OCI-LY1 (cell line): Measurements from ENCODE around the gene NDUFS8.

Experiments
- H2AFZ ChIP-seq: fragments of 200-600 bp; sonication (generic), shearing (Covaris generic); 2 replicates; pipeline ENCODE4 v1.6.0; 2014; ENCODE audit warnings: antibody characterized with exemption, mild to moderate bottlenecking, low read length
- H3F3A ChIP-seq: fragments of 200-600 bp; sonication (generic), shearing (Covaris generic); 2 replicates; pipeline ENCODE4 v1.6.0; 2014; ENCODE audit warnings: mild to moderate bottlenecking, antibody characterized with exemption, low read length, moderate library complexity; ENCODE audit not compliant: insufficient read depth
- H3K27ac ChIP-seq: fragments of 200-600 bp; sonication (generic); 2 replicates; pipeline ENCODE4 v1.5.1; 2014; ENCODE audit warnings: low read length, mixed run types, mild to moderate bottlenecking, low read depth; ENCODE audit not compliant: poor library complexity, severe bottlenecking
- H3K27me3 ChIP-seq: fragments of 200-600 bp; sonication (generic); 2 replicates; pipeline ENCODE4 v1.6.0; 2014; ENCODE audit warnings: antibody characterized with exemption, mild to moderate bottlenecking, low read length, moderate library complexity; ENCODE audit not compliant: insufficient read depth
- H3K36me3 ChIP-seq: fragments of 200-600 bp; sonication (generic); 2 replicates; pipeline ENCODE4 v1.6.1; 2014; ENCODE audit warnings: mild to moderate bottlenecking, antibody characterized with exemption, low read length, moderate library complexity, mixed read lengths; ENCODE audit not compliant: insufficient read depth
- H3K4me1 ChIP-seq: fragments of 200-600 bp; sonication (generic); 2 replicates; pipeline ENCODE4 v1.5.1; 2014; ENCODE audit warnings: mild to moderate bottlenecking, low read length, moderate library complexity; ENCODE audit not compliant: insufficient read depth, severe bottlenecking
- H3K4me2 ChIP-seq: fragments of 200-600 bp; sonication (generic), shearing (Covaris generic); 2 replicates; pipeline ENCODE4 v1.6.1; 2014; ENCODE audit warnings: low read length
- H3K4me3 ChIP-seq: fragments of 200-600 bp; sonication (generic); 2 replicates; pipeline ENCODE4 v1.5.1; 2014; ENCODE audit warnings: low read length, low read depth, mild to moderate bottlenecking, mixed read lengths; ENCODE audit not compliant: poor library complexity, severe bottlenecking
- H3K79me2 ChIP-seq: fragments of 200-600 bp; shearing (Covaris generic); 2 replicates; pipeline ENCODE4 v1.6.1; 2016; ENCODE audit warnings: mixed run types, low read length, mixed read lengths; ENCODE audit not compliant: insufficient read depth
- H3K9ac ChIP-seq: fragments of 200-600 bp; sonication (generic), shearing (Covaris generic); 2 replicates; pipeline ENCODE4 v1.6.1; 2014; ENCODE audit warnings: mild to moderate bottlenecking, low read length, mixed read lengths
- H3K9me2 ChIP-seq: fragments of 200-600 bp; sonication (generic), shearing (Covaris generic); 2 replicates; pipeline ENCODE4 v1.6.1; 2014; ENCODE audit warnings: low read depth, mild to moderate bottlenecking, low read length, mixed read lengths
- H3K9me3 ChIP-seq: fragments of 200-600 bp; shearing (Covaris generic); 2 replicates; pipeline ENCODE4 v1.6.1; 2014; ENCODE audit warnings: low read length, mixed read lengths
- H4K20me1 ChIP-seq: fragments of 200-600 bp; sonication (generic), shearing (Covaris generic); 2 replicates; pipeline ENCODE4 v1.6.0; 2016; ENCODE audit warnings: mild to moderate bottlenecking, low read length; ENCODE audit not compliant: insufficient read depth
- EZH2 ChIP-seq: fragments of 200-600 bp; sonication (generic), shearing (Covaris generic); IDR thresholded peaks from 2 replicates; pipeline ENCODE4 v1.8.0; 2017; ENCODE audit warnings: borderline replicate concordance, mixed run types, mild to moderate bottlenecking, antibody characterized with exemption, low read length, moderate library complexity, mixed read lengths
- TF ChIP-seq, protein P1 (sequence below): fragments of 200-600 bp; sonication (generic), shearing (Covaris generic); IDR thresholded peaks from 2 replicates; pipeline ENCODE4 v1.5.1; 2017; ENCODE audit warnings: mild to moderate bottlenecking, antibody characterized with exemption, low read length, moderate library complexity, mixed read lengths

Gene NDUFS8

GRCh38 chr11:68061508-68061907 lies 31.0 kb downstream of the NDUFS8 start:
- H3K9me2 ChIP-seq, result no peaks in the 10 kb centered on the region
- H3K4me1 ChIP-seq, result no peaks in the 10 kb centered on the region
- H2AFZ ChIP-seq, result no peak overlapping the region
- no peaks in the 10 kb centered on the region for H3K79me2 ChIP-seq
- no peaks in the 10 kb centered on the region for H3F3A ChIP-seq
- H3K36me3 ChIP-seq, result peaks cover 69% of the 10 kb centered on the region
- TF ChIP-seq EZH2, result no peak
- TF ChIP-seq, protein P1, sequence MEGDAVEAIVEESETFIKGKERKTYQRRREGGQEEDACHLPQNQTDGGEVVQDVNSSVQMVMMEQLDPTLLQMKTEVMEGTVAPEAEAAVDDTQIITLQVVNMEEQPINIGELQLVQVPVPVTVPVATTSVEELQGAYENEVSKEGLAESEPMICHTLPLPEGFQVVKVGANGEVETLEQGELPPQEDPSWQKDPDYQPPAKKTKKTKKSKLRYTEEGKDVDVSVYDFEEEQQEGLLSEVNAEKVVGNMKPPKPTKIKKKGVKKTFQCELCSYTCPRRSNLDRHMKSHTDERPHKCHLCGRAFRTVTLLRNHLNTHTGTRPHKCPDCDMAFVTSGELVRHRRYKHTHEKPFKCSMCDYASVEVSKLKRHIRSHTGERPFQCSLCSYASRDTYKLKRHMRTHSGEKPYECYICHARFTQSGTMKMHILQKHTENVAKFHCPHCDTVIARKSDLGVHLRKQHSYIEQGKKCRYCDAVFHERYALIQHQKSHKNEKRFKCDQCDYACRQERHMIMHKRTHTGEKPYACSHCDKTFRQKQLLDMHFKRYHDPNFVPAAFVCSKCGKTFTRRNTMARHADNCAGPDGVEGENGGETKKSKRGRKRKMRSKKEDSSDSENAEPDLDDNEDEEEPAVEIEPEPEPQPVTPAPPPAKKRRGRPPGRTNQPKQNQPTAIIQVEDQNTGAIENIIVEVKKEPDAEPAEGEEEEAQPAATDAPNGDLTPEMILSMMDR, result no peak
- no peak overlapping the region for H3K4me2 ChIP-seq
- no peaks in the 10 kb centered on the region for H3K27me3 ChIP-seq
- no peaks in the 10 kb centered on the region for H4K20me1 ChIP-seq
- H3K9me3 ChIP-seq, result no peaks in the 10 kb centered on the region
- no peak overlapping the region for H3K9ac ChIP-seq
- H3K27ac ChIP-seq, result no peak overlapping the region
- H3K4me3 ChIP-seq, result no peak overlapping the region

DNA sequence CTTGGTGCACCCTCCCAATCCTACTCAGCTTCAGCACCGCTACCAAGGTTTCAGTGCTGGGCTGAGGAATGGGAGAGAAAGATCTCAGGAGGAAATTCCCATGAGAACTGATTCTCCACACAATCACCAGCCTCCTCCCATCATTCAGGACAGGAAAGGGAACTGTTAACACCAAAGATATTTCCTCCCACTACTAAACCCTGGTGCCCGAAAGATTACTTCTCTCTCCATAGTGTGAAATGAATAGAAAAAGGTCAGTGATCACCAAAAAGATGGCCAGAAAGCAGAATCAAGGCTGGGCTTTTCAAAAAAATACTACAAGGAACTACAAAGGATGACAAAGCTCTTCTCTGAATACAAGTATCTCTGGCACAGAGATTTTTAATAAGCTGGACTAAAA lies 34.4 kb downstream of the NDUFS8 start:
- H3K27ac ChIP-seq, result no peak overlapping the region

GRCh38 chr11:68065841-68066240 lies 35.4 kb downstream of the NDUFS8 start:
- TF ChIP-seq, protein P1, result no peak
- TF ChIP-seq EZH2, result no peak
- H3K36me3 ChIP-seq, result peaks cover 88% of the 10 kb centered on the region
- H3K4me3 ChIP-seq, result no peak overlapping the region

More for the DNA sequence above, 34.4 kb downstream of the NDUFS8 start:
- Histone ChIP-seq H2AFZ (no peak overlapping the region), H3K9ac (no peak overlapping the region), H3K9me2 (no peaks in the 10 kb centered on the region), H3K4me3 (no peak overlapping the region), H4K20me1 (no peaks in the 10 kb centered on the region), H3F3A (no peaks in the 10 kb centered on the region), H3K36me3 (peaks cover 86% of the 10 kb centered on the region), H3K79me2 (no peaks in the 10 kb centered on the region), H3K9me3 (no peaks in the 10 kb centered on the region), H3K4me1 (no peaks in the 10 kb centered on the region), H3K27me3 (no peaks in the 10 kb centered on the region), H3K4me2 (no peak overlapping the region)
- TF ChIP-seq EZH2, result no peak
- TF ChIP-seq, protein P1, result no peak

More at GRCh38 chr11:68065841-68066240, 35.4 kb downstream of the NDUFS8 start:
- H3K79me2 ChIP-seq, result no peaks in the 10 kb centered on the region
- H3K9me3 ChIP-seq, result no peaks in the 10 kb centered on the region
- H3K27me3 ChIP-seq, result no peaks in the 10 kb centered on the region
- H3K4me1 ChIP-seq, result no peaks in the 10 kb centered on the region
- H2AFZ ChIP-seq, result no peak overlapping the region
- no peak overlapping the region for H3K4me2 ChIP-seq
- H3K9ac ChIP-seq, result no peak overlapping the region
- H4K20me1 ChIP-seq, result no peaks in the 10 kb centered on the region
- H3K27ac ChIP-seq, result no peak overlapping the region
- no peaks in the 10 kb centered on the region for H3F3A ChIP-seq
- no peaks in the 10 kb centered on the region for H3K9me2 ChIP-seq
